ENCODE data around the gene CYP11A1. TPM values are rescaled to one million over a fixed set of nuclear protein-coding genes. Genes with fewer than 3 reads are reported as not detected.

The CYP11A1 gene
- total RNA-seq, 1 experiment from 2014 or later = 1.7 TPM

- no peak overlapping the region for H3K9ac ChIP-seq (ENCODE audit: extremely low read depth, insufficient read length, low read length)
- H3T11ph ChIP-seq (ENCODE audit: low read length) = no peak overlapping the region
- no peak overlapping the region for H2BK15ac ChIP-seq (ENCODE audit: low read depth, low read length)
- no peak overlapping the region for H3K18ac ChIP-seq (ENCODE audit: insufficient read length, low read depth, low read length)
- no peak overlapping the region for H2AK5ac ChIP-seq (ENCODE audit: insufficient read length, low read length)
- no peak overlapping the region for H2BK20ac ChIP-seq (ENCODE audit: low read depth, low read length, poor library complexity, severe bottlenecking)
- Mint-ChIP-seq H3K27ac (peak overlapping the region in 1 of 3 experiments; percentile 10; a peak in 1 of 7 replicates), H3K9me3 (no peaks in the 10 kb centered on the region), H3K27me3 (ENCODE audit: low read depth) (no peaks in the 10 kb centered on the region), H3K4me1 (peaks cover 10 to 37% of the 10 kb centered on the region in 2 experiments), H3K4me3 (no peak overlapping the region), H3K36me3 (ENCODE audit: insufficient read depth in 1 of 3, low read depth in 3 of 3) (no peaks in the 10 kb centered on the region)
- H4K91ac ChIP-seq (ENCODE audit: insufficient read length, low read depth, low read length) = no peak overlapping the region
- H3K23ac ChIP-seq (ENCODE audit: insufficient read length, low read depth, low read length) = no peak overlapping the region
- H3K9me3 ChIP-seq (ENCODE audit: control insufficient read depth, low read depth, low read length) = no peaks in the 10 kb centered on the region
- H2BK5ac ChIP-seq (ENCODE audit: insufficient read length, low read length) = no peak overlapping the region
- no peak overlapping the region for H2AFZ ChIP-seq (ENCODE audit: low read length)
- H4K5ac ChIP-seq (ENCODE audit: insufficient read length, low read depth, low read length) = no peak overlapping the region
- H2BK120ac ChIP-seq (ENCODE audit: low read depth, low read length, poor library complexity, severe bottlenecking) = no peak overlapping the region
- no peak for TF ChIP-seq CTCF (conservative IDR thresholded peaks at IDR 0.05)
- WGBS (ENCODE audit: extremely low coverage, insufficient read length, low lambda C conversion rate) = no CpG with 5 or more reads among the region's 8 CpGs
- H4K8ac ChIP-seq (replicated peaks; ENCODE audit: insufficient read length, low read depth, low read length) = no peak overlapping the region
- no peak overlapping the region for H3K14ac ChIP-seq (ENCODE audit: insufficient read depth, low read length)
- H3K79me1 ChIP-seq (ENCODE audit: insufficient read depth, low read depth, low read length, poor library complexity, severe bottlenecking) = no peaks in the 10 kb centered on the region
- H3K56ac ChIP-seq (ENCODE audit: insufficient read length, low read depth, low read length) = no peak overlapping the region
- DNase-seq = no peak
- H3K23me2 ChIP-seq (ENCODE audit: insufficient read length, low read depth, low read length, poor library complexity, severe bottlenecking) = no peaks in the 10 kb centered on the region
- H3K4ac ChIP-seq (ENCODE audit: low read depth, low read length) = no peak overlapping the region
- no peak overlapping the region for H3K4me2 ChIP-seq (ENCODE audit: insufficient read depth, insufficient read length, low read length)
- H3K27me3 ChIP-seq (ENCODE audit: insufficient read depth, low read length) = no peaks in the 10 kb centered on the region
- H3K4me1 ChIP-seq (ENCODE audit: insufficient read depth, low read length) = no peaks in the 10 kb centered on the region
- H3K27ac ChIP-seq (ENCODE audit: insufficient read length, low read depth, low read length) = no peak overlapping the region
- no peaks in the 10 kb centered on the region for H4K20me1 ChIP-seq (ENCODE audit: control insufficient read depth, insufficient read depth, insufficient read length)
- H3K79me2 ChIP-seq (ENCODE audit: insufficient read depth, low read length) = no peaks in the 10 kb centered on the region
- H2BK12ac ChIP-seq (ENCODE audit: insufficient read length, low read depth, low read length) = no peak overlapping the region
Observed at GRCh38 chr15:74384881-74385643, 17.6 kb upstream of the CYP11A1 start.
